ENCODE results near the gene TMEM132A. TPM values are rescaled to one million over a fixed set of nuclear protein-coding genes. Genes with fewer than 3 reads are reported as not detected.

The TMEM132A gene
- total and polyA plus RNA-seq, 2 of the 13 experiments (the other 11 are each of a cell fraction or from before 2014, with no cell fraction given): 11.1 to 32.9 TPM

DNA sequence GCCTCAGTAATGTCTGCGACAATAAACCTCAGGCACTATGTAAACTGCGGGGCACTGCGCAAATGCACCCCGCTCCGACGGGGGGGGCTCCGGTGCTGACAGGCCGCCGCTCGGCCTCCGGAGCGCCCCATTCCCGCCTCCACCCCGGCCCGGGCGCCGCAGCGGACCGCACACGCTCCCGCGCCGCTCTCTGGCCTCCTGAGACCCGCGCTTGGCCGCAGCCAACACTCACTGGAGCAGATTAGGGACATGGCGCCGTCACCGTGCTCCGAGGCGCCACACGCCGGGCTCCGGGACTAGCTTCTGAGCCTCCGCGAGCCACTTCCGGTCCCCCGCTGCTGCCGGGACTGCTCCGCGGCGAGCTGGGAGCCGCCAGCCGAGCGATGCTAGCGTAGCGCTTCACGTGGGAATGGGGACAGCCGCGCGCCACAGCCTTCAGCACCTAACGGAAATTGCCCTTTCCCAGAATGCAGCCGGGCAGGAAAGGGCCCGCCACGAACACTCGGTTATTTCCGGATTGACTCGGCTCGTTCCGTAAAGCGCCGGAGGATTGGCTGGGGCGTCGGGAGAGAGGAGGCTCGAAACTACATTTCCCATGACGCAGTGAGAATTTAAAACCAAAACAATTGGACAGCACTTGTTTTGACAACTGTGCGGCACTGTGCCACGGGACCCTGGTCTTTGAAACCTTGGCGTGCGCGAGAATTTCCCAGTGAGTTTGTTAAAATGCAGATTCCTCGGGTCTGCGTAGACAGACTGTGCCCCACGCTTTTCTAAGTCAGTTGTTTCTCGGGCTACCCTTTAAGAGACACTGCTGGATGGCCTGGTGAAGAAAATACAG is 17.9 kb upstream of the TMEM132A start, which contains the start of gene PRPF19 (continued):
- TF ChIP-seq ZNF24 (IDR thresholded peaks at IDR 0.05) (no peak), ZNF484 (CRISPR knock-in tag; IDR thresholded peaks at IDR 0.05; ENCODE audit: borderline replicate concordance, low read depth) (no peak), ZBTB3 (CRISPR knock-in tag; IDR thresholded peaks at IDR 0.05; ENCODE audit: borderline replicate concordance, low read depth) (no peak), ATF7 (IDR thresholded peaks at IDR 0.05) (no peak), ATF7 (CRISPR knock-in tag; IDR thresholded peaks at IDR 0.05) (0 out of 2 replicates have a peak, but pooled peaks have one; percentile 30), ZNF549 (CRISPR knock-in tag; IDR thresholded peaks at IDR 0.05) (no peak), DNMT1 (CRISPR knock-in tag; IDR thresholded peaks at IDR 0.05) (no peak)
- TF ChIP-seq, protein P1, sequence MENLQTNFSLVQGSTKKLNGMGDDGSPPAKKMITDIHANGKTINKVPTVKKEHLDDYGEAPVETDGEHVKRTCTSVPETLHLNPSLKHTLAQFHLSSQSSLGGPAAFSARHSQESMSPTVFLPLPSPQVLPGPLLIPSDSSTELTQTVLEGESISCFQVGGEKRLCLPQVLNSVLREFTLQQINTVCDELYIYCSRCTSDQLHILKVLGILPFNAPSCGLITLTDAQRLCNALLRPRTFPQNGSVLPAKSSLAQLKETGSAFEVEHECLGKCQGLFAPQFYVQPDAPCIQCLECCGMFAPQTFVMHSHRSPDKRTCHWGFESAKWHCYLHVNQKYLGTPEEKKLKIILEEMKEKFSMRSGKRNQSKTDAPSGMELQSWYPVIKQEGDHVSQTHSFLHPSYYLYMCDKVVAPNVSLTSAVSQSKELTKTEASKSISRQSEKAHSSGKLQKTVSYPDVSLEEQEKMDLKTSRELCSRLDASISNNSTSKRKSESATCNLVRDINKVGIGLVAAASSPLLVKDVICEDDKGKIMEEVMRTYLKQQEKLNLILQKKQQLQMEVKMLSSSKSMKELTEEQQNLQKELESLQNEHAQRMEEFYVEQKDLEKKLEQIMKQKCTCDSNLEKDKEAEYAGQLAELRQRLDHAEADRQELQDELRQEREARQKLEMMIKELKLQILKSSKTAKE (CRISPR knock-in tag; IDR thresholded peaks at IDR 0.05; ENCODE audit: borderline replicate concordance): no peak
- TF ChIP-seq, protein P2, sequence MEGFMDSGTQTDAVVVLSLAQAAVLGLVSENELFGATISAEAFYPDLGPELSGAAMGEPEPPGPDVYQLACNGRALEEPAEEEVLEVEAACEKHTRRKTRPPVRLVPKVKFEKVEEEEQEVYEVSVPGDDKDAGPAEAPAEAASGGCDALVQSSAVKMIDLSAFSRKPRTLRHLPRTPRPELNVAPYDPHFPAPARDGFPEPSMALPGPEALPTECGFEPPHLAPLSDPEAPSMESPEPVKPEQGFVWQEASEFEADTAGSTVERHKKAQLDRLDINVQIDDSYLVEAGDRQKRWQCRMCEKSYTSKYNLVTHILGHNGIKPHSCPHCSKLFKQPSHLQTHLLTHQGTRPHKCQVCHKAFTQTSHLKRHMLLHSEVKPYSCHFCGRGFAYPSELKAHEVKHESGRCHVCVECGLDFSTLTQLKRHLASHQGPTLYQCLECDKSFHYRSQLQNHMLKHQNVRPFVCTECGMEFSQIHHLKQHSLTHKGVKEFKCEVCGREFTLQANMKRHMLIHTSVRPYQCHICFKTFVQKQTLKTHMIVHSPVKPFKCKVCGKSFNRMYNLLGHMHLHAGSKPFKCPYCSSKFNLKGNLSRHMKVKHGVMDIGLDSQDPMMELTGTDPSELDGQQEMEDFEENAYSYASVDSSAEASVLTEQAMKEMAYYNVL (CRISPR knock-in tag; IDR thresholded peaks at IDR 0.05; ENCODE audit: borderline replicate concordance): no peak
- TF ChIP-seq, protein P3, sequence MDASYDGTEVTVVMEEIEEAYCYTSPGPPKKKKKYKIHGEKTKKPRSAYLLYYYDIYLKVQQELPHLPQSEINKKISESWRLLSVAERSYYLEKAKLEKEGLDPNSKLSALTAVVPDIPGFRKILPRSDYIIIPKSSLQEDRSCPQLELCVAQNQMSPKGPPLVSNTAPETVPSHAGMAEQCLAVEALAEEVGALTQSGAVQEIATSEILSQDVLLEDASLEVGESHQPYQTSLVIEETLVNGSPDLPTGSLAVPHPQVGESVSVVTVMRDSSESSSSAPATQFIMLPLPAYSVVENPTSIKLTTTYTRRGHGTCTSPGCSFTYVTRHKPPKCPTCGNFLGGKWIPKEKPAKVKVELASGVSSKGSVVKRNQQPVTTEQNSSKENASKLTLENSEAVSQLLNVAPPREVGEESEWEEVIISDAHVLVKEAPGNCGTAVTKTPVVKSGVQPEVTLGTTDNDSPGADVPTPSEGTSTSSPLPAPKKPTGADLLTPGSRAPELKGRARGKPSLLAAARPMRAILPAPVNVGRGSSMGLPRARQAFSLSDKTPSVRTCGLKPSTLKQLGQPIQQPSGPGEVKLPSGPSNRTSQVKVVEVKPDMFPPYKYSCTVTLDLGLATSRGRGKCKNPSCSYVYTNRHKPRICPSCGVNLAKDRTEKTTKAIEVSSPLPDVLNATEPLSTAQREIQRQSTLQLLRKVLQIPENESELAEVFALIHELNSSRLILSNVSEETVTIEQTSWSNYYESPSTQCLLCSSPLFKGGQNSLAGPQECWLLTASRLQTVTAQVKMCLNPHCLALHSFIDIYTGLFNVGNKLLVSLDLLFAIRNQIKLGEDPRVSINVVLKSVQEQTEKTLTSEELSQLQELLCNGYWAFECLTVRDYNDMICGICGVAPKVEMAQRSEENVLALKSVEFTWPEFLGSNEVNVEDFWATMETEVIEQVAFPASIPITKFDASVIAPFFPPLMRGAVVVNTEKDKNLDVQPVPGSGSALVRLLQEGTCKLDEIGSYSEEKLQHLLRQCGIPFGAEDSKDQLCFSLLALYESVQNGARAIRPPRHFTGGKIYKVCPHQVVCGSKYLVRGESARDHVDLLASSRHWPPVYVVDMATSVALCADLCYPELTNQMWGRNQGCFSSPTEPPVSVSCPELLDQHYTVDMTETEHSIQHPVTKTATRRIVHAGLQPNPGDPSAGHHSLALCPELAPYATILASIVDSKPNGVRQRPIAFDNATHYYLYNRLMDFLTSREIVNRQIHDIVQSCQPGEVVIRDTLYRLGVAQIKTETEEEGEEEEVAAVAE (CRISPR knock-in tag; IDR thresholded peaks at IDR 0.05; ENCODE audit: borderline replicate concordance): peak; percentile 74; the same call in 1 of the 2 replicates
- TF ChIP-seq, protein P4, sequence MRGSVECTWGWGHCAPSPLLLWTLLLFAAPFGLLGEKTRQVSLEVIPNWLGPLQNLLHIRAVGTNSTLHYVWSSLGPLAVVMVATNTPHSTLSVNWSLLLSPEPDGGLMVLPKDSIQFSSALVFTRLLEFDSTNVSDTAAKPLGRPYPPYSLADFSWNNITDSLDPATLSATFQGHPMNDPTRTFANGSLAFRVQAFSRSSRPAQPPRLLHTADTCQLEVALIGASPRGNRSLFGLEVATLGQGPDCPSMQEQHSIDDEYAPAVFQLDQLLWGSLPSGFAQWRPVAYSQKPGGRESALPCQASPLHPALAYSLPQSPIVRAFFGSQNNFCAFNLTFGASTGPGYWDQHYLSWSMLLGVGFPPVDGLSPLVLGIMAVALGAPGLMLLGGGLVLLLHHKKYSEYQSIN (CRISPR knock-in tag; IDR thresholded peaks at IDR 0.05; ENCODE audit: borderline replicate concordance): no peak
- TF ChIP-seq, protein P5, sequence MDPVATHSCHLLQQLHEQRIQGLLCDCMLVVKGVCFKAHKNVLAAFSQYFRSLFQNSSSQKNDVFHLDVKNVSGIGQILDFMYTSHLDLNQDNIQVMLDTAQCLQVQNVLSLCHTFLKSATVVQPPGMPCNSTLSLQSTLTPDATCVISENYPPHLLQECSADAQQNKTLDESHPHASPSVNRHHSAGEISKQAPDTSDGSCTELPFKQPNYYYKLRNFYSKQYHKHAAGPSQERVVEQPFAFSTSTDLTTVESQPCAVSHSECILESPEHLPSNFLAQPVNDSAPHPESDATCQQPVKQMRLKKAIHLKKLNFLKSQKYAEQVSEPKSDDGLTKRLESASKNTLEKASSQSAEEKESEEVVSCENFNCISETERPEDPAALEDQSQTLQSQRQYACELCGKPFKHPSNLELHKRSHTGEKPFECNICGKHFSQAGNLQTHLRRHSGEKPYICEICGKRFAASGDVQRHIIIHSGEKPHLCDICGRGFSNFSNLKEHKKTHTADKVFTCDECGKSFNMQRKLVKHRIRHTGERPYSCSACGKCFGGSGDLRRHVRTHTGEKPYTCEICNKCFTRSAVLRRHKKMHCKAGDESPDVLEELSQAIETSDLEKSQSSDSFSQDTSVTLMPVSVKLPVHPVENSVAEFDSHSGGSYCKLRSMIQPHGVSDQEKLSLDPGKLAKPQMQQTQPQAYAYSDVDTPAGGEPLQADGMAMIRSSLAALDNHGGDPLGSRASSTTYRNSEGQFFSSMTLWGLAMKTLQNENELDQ (CRISPR knock-in tag; IDR thresholded peaks at IDR 0.05; ENCODE audit: borderline replicate concordance): no peak
- TF ChIP-seq, protein P6, sequence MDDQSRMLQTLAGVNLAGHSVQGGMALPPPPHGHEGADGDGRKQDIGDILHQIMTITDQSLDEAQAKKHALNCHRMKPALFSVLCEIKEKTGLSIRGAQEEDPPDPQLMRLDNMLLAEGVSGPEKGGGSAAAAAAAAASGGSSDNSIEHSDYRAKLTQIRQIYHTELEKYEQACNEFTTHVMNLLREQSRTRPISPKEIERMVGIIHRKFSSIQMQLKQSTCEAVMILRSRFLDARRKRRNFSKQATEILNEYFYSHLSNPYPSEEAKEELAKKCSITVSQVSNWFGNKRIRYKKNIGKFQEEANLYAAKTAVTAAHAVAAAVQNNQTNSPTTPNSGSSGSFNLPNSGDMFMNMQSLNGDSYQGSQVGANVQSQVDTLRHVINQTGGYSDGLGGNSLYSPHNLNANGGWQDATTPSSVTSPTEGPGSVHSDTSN (CRISPR knock-in tag; IDR thresholded peaks at IDR 0.05; ENCODE audit: borderline replicate concordance): no peak
